Forelimb muscle (tissue), 1 donor: ENCODE results near the gene DIAPH2. TPM values are rescaled to one million over a fixed set of nuclear protein-coding genes. Genes with fewer than 3 reads are reported as not detected.
"Not testable (repeated sequence)": the region's sequence is repeated elsewhere in the genome, so short reads cannot be mapped to it uniquely, and the experiment has no call there.

Source experiments
- DNase-seq: peaks from one replicate; pipeline ENCODE4 v3.0.0-alpha.2; 2013; ENCODE audit warnings: low read depth
- polyA plus RNA-seq: library from polyadenylated mRNA; unstranded; fragments of 120-200 nt; gene quantifications from one replicate; pipeline ENCODE4 v1.2.1, GENCODE V29; 2013; ENCODE audit not compliant: insufficient read length

DIAPH2 gene
- polyA plus RNA-seq, 1 donor = 8.2 TPM

- DNase-seq = no peak
Observed at GRCh38 chrX:96833333-96833732, 148.7 kb downstream of the DIAPH2 start.

DNA sequence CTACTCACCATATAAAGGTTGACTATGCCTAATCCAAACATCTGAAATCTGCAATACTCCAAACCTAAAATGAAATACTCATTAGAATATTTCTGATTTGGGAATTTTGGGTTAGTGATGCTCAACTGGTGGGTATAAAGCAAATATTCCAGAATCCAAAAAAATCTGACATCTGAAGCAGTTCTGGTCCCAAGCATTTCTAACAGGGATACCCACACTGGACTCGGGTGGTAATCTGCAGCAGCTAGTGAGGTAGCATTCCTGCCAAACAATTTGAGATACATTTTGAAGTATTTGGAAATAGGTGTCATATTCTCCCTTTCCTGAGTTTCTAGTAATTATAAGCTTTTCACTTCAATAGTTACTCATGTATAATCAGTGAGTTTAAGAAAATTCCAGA, 149.5 kb downstream of the DIAPH2 start:
- no peak for DNase-seq

DNA sequence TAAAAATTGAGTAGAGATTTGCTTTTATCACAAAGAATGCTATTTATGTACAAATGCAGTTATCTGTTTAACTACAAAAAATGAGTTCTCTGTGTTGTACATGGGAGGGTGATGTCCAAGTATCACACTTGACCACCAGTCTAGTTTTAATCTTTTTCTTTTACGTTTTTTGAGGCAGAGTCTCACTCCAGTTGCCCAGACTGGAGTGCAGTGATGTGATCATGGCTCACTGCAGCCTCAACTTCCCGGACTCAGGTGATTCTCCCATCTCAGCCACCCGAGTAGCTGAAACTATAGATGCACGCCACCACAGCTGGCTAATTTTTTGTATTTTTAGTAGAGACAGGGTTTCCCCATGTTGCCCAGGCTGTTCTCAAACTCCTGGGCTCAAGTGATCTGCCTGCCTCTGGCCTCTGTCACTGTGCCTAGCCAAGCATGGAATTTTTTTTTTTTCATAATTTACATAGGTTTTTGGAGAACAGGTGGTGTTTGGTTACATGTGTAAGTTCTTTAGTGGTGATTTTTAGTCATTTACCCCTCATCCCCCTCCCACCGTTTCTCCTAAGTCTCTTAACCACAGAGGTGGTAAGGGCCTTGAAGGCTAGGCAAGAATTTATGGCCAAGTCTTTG, 151.1 kb downstream of the DIAPH2 start:
- DNase-seq = no peak

DNA sequence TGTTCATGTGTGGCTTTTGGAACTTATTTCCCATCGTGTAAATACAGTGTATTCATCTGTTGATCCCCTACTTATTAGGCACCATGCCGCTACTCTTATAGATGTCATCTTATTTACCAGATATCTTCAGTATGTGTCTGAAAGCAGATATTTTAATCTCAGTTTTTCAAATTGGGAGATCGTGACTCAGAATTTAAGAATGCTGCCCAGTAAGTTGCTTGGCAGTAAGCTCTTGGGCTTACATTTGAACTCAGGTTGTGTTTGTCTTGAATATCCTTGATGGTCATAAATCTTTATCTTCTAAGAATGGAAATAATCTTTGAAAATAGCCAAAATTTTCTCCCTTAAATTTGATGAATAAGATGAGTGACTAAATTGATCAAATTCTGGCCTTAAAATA, 153.2 kb downstream of the DIAPH2 start:
- no peak for DNase-seq

- DNase-seq = no peak
Observed at GRCh38 chrX:96838537-96838936, 153.9 kb downstream of the DIAPH2 start.

GRCh38 chrX:96841325-96841724, 156.7 kb downstream of the DIAPH2 start:
- no peak for DNase-seq

DNA sequence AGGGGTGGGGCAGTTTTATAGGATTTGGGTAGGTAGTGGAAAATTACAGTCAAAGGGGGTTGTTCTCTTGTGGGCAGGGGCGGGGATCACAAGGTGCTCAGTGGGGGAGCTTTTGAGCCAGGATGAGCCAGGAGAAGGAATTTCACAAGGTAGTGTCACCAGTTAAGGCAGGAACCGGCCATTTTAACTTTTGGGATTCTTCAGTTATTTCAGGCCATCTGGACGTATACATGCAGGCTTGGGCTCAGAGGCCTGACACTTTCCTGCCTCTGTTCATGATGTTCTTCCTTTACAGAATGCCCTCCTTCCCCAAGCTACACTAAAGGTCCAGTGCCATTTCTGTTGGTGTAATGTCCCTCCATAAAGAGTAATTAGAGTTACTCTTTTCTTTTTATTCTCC, 157.2 kb downstream of the DIAPH2 start:
- not testable (repeated sequence) for DNase-seq

GRCh38 chrX:96843566-96843965, 158.9 kb downstream of the DIAPH2 start:
- no peak for DNase-seq

- DNase-seq = no peak
Observed at GRCh38 chrX:96846841-96847240, 162.2 kb downstream of the DIAPH2 start.

- DNase-seq = not testable (repeated sequence)
Observed at GRCh38 chrX:96859422-96859821, 174.8 kb downstream of the DIAPH2 start.

DNA sequence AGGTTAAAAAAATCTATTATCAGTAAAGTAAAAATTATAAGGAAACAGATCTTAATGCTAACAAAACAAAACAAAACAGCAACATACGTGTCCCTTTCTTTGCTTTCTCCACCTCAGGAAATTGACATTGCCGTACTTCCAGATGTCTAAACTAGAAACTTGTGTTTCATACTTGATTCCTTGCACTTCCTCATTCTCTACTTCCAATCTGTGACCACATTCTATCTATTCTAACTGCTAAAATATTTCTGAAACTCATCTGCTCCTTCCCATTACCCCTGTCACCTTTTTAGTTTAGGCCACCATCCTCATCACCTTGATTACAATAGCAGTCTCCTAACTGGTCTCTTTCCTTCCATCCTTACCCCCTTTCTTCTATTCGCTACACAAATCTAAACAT, 176.6 kb downstream of the DIAPH2 start:
- no peak for DNase-seq

- DNase-seq = no peak
Observed at GRCh38 chrX:96861661-96862060, 177.0 kb downstream of the DIAPH2 start.

DNA sequence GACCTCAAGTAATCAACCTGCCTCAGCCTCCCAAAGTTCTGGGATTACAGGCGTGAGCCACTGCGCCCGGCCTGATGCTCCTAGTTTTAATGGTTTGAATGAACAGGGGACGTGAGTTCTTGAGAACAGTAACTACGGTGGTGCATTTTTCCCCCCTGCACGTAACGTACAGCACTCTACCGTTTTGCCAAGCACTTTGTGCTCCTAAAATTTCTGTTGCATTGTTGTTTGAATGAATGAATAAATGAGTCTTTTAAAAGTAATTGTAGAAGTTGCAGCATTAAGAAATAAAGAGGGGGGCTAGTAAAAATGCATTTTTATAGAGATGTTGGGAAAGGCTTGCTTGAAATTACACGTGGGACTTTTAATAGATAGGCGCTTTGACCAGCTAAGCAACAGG, 199.0 kb downstream of the DIAPH2 start, which contains the start of gene RPA4:
Gene RPA4, plus strand, starts transcription at position 301 of the 400 bp plus-strand sequence. CDS start 403 bp downstream, outside the sequence.
- DNase-seq = no peak

GRCh38 chrX:96884027-96884426, 199.4 kb downstream of the DIAPH2 start:
- no peak for DNase-seq

GRCh38 chrX:96889726-96890125, 205.1 kb downstream of the DIAPH2 start:
- no peak for DNase-seq

DNA sequence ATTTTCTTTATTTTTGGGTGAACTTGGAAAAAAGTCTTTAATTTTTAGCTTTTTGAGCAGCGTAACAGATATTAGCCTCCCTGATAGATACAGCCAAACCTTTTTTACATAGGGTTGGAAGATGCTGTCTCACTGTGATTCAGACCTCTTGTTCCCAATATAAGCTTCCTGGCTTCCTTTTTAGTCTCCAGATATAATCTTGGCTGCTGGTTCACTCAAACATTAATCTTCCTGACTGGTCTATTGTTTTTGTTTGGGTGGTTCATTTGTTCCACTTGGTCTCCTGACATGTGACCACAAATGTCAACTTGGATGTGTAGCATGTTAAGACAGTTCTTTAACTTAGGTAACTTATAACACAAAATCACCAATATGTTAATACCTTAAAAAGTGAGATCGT, 222.1 kb downstream of the DIAPH2 start:
- DNase-seq = no peak

- no peak for DNase-seq
Observed at GRCh38 chrX:96907516-96908272, 223.1 kb downstream of the DIAPH2 start.

DNA sequence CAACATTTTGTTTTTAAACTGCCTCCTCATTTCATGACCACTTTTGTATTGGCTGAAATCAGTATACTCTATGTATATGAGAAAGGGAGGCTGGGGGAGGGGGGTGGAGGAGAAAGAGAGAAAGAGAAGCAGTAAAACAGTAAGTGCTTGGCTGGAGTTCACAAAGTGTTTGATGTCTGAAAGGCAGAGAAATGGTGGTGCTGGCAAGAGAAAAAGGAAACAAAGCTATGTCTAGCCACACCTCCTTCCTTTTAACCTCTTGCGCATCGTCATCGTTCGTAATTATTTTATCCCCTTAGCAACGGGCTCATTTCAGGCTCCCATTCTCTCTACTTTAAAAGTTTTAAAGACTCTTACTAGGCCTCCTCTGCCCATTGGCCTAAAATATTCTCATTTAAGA, 224.6 kb downstream of the DIAPH2 start:
- DNase-seq = no peak

DNA sequence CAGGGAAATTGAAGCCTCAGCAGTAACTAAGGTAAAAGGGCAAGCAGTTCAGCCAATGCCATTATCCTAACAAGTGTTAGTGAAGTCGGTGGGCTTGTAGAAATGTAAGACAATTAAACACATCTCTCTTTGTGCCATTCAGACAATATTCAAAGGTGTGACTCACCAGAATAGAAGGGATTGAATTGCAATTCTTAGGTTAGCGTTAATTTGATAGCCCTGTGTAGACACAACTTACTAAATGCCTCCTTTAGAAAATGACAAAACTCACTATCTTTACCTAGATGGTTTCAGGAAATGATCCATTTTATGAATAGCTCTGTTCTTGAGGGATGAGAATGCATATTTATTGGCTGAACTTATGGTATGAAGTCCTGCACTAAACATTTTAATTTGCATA, 234.2 kb downstream of the DIAPH2 start:
- DNase-seq = no peak

- no peak for DNase-seq
Observed at GRCh38 chrX:96919672-96920071, 235.0 kb downstream of the DIAPH2 start.

DNA sequence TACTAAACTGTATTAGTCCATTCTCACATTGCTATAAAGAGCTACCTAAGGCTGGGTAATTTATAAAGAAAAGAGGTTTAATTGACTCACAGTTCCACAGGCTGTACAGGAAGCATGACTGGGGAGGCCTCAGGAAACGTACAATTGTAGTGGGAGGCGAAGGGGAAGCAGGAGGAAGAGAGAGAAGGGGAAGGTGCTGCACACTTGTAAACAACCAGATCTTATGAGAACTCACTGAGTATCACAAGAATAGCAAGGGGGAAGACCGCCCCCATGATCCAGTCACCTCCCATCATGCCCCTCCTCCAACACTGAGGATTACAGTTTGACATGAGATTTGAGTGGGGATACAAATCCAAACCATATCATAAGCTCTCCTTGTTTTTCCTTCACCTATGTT, 239.9 kb downstream of the DIAPH2 start:
- no peak for DNase-seq

GRCh38 chrX:96929036-96929435, 244.4 kb downstream of the DIAPH2 start:
- no peak for DNase-seq

DNA sequence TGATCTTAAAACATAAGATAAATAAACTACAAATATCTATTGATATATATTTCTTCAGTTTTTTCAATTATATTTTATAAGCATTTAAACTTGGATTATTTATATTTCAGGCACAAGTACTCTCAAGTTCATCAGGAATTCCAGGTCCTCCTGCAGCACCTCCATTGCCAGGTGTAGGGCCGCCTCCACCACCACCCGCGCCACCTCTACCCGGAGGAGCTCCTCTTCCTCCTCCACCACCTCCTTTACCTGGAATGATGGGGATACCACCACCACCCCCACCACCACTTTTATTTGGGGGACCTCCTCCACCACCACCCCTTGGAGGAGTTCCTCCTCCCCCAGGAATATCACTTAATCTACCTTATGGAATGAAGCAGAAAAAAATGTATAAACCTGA, 273.1 kb downstream of the DIAPH2 start:
- no peak for DNase-seq
